GM12874 (cell line): Measurements from ENCODE around the gene TAPT1.

ENCODE experiments used
- TF ChIP-seq, protein P1 (sequence below): IDR thresholded peaks from 2 replicates; pipeline ENCODE4 v1.5.1; 2011; ENCODE audit warnings: low read depth, mild to moderate bottlenecking, control low read depth, low read length, moderate library complexity; ENCODE audit not compliant: insufficient read depth

Gene TAPT1

DNA sequence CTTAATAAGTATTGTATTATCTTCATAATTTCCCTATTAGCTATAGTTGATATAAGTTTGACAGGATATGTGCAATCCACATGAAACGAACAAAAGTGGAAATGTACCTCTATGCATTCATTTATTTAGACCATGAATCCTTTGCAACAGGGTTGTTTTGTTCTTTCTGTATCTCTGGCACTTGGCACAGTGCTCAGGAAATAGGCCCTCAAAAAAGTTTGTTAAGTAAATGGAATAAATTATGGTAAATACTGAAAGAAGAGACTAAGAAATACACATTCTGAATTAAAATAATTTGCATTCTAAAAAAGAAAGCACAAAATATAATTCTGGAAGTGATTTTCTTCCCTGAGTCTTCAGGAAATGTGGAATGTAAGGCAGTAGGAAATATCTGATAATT, 39.3 kb downstream of the TAPT1 start:
- TF ChIP-seq, protein P1, sequence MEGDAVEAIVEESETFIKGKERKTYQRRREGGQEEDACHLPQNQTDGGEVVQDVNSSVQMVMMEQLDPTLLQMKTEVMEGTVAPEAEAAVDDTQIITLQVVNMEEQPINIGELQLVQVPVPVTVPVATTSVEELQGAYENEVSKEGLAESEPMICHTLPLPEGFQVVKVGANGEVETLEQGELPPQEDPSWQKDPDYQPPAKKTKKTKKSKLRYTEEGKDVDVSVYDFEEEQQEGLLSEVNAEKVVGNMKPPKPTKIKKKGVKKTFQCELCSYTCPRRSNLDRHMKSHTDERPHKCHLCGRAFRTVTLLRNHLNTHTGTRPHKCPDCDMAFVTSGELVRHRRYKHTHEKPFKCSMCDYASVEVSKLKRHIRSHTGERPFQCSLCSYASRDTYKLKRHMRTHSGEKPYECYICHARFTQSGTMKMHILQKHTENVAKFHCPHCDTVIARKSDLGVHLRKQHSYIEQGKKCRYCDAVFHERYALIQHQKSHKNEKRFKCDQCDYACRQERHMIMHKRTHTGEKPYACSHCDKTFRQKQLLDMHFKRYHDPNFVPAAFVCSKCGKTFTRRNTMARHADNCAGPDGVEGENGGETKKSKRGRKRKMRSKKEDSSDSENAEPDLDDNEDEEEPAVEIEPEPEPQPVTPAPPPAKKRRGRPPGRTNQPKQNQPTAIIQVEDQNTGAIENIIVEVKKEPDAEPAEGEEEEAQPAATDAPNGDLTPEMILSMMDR, result no peak

DNA sequence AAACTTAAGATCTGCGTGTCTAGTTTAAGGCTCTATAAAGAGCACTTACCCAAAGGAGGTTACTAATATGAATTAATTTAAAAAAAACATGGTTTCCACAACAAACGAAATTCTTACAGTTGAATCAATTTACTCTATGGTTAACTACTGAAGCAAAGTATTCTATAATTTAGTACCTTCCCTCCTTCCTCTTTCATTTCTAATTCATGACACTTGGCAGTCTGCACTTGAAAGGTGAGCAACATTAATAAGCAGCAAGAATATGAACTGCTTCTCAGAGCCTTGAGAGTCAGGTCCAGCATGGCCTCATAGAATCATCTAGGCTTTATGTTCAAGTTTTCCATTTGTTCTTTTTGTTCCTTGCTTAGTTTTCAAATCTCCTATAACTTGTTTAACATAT, 42.7 kb downstream of the TAPT1 start:
- TF ChIP-seq, protein P1, result no peak

DNA sequence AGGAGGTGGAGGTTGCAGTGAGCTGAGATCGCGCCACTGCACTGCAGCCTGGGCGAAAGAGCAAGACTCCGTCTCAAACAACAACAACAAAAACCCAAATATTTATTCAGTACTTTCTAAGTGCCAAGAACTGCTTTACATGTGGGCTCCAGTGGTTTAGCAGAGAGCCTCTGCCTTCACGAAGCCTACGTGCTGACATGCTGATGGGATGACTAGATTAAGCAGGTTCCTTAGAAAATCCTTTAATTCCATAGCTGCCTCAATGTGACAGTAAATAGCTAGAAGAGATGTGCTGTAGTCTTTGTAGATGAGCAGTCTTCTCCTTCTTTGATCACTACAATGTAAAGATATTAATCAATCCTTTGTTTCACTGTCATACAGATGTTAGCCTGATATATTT, 49.6 kb downstream of the TAPT1 start:
- TF ChIP-seq, protein P1, result no peak

DNA sequence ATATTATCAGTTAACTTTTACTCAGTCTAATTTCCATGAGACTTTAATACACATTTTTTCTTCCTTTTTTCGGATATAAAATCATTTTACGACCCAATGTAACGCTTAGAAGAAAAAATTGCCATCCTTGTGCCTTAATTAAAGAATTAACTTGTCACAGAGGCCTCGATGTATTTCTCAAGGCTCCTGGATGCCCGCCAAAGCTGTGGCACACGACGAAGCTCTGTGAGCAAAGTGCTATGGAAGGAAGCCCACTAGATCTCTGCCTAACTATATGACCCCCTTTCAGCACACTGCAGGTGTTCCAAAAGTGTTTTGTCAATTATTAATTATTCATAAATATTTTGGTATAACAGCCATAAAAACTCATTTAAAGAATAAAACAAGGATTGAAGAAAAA, 54.4 kb downstream of the TAPT1 start:
- TF ChIP-seq, protein P1, result no peak

DNA sequence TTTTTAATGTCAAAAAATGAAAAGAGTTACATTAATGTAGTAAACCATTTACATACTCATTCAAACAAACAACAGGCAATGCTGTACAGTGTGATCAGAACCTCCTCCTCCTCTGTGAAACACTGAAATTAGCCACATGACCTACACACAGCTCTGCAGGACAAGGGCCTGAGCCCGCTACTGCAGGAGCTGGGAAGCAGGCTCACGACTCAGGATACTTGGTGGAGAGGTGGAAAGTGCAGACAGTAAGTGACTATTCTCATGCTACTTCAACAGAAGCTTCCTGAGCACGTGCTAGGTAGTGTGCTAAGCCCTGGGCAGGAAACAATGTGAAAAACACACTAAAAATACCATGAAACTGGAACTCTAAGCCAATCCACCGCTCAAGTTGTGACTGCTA, 56.8 kb downstream of the TAPT1 start:
- TF ChIP-seq, protein P1, result no peak

DNA sequence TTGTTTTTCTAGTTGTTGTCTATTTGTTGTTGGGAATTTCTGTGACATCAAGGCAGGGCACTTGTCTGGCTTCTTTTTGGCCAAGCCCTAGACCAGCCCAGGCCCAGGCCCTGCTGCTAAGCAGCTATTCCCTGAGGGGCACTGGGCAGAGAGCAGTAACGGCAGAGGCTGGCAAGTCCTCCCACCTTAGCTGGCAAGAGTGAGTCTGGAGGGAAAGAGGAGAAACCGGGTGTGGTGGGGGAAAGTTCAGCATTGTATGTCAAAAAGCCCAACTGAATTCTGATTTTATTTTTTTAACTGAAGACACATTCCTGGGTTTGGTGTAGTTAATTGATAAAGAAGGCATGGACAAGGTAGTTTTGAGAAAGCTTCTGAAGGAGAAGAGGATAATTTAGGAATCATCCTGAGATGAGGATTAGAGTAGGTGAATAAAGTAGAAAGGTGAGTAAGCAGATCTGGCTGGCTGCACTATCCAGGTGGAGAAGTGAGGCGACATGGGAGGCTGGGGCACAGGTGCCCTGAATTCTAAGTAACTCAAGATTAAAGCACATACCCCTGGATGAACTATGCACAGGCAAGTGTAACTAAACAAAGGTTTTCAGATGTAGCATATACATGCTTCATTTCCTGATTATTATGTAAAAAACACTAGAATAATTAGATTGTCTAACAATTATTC, 57.4 kb downstream of the TAPT1 start:
- TF ChIP-seq, protein P1, result no peak

DNA sequence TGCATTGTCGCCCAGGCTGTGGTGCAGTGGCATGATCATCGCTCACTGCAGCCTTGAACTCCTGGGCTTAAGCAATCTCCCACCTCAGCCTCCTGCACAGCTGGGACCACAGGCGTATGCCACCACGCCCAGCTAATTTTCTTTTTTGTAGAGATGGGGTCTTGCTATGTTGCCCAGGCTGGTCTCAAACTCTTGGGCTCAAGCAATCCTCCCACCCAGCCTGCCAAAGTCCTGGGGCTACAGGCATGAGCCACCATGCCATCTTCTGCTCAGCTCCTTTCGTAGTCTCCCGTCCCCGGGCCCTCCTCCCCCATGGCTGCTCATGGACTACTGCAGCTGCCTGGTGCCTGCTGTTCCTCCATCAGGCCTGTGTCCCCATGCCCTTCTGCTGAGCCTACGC, 58.1 kb downstream of the TAPT1 start:
- TF ChIP-seq, protein P1, result no peak

DNA sequence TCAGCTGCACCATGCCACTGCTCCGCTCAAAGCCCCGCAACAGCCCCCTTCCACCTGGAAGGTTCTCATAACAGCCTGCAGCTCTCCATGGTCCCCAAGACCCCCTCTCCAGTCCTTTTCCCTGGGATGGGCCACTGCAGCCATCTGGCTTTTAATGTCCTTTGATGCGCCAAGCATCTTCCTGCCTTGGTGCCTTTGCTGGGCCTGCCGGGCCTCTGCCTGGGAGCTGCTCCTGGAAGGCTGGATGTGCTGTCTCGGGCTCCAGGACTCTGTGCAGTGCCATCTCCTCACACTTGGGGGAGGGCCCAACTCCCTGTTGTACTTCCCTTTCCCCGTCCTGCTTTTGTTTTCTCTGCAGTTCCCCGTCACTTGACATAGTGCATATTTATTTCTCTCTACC, 60.3 kb downstream of the TAPT1 start:
- TF ChIP-seq, protein P1, result no peak
